Measurements from ENCODE around the gene IPO5.

The IPO5 gene

DNA sequence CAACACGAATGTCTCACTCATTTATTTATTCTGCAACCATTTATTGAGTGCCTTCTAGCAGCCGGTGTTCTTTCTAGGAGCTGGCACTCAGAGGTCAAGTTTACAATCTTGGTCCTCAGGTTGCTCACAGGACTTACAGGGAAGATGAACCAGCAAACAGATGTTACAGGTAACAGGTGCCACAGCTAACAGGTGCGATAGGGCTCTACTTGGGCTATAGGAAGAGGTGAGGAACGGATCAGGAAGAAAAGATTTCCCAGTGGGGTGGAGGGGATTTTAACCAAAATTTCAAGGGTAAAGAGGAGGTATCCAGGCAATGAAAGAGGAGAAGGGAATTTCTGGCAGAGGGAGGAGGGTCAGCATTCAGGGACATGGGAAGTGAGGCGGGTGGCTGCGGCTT lies 102.1 kb downstream of the IPO5 start:
- H3K9ac ChIP-seq (ENCODE audit: low read length), result no peak overlapping the region
- H4K8ac ChIP-seq (ENCODE audit: low read length), result no peak overlapping the region
- no peak overlapping the region for H2AFZ ChIP-seq (ENCODE audit: low read depth, low read length)
- H3K36me3 ChIP-seq (ENCODE audit: control insufficient read depth in 1 of 2, insufficient read depth in 2 of 2, low read depth in 1 of 2, low read length in 2 of 2), result no peaks in the 10 kb centered on the region
- 92% methylated on average over 6 of the region's 6 CpGs for WGBS
- no peak overlapping the region for H3K23ac ChIP-seq (ENCODE audit: low read length in 2 of 2)
- H3K9me3 ChIP-seq (ENCODE audit: control insufficient read depth, low read length), result peaks cover 5% of the 10 kb centered on the region
- H2BK15ac ChIP-seq (ENCODE audit: low read depth, poor library complexity, severe bottlenecking), result no peak overlapping the region
- no peaks in the 10 kb centered on the region for H3K79me1 ChIP-seq (replicated peaks; ENCODE audit: low read length, poor library complexity, severe bottlenecking)
- H2BK120ac ChIP-seq (ENCODE audit: low read depth, low read length), result no peak overlapping the region
- no peak overlapping the region for H2BK5ac ChIP-seq (ENCODE audit: low read depth, low read length, poor library complexity, severe bottlenecking)
- H3K27me3 ChIP-seq (ENCODE audit: control insufficient read depth in 1 of 2, insufficient read depth in 1 of 2, low read length in 2 of 2), result peaks cover 0 to 3% of the 10 kb centered on the region in 2 experiments
- DNase-seq, result no peak
- no peak overlapping the region for H4K91ac ChIP-seq (ENCODE audit: low read length)
- H3K18ac ChIP-seq (ENCODE audit: low read depth in 1 of 2, low read length in 2 of 2), result no peak overlapping the region
- no peak overlapping the region for H3K14ac ChIP-seq (ENCODE audit: low read length in 2 of 2)
- H3K4ac ChIP-seq (ENCODE audit: low read depth in 1 of 2, low read length in 2 of 2), result no peak overlapping the region
- H3K27ac ChIP-seq (ENCODE audit: low read length, poor library complexity, severe bottlenecking), result no peak overlapping the region
- no peak overlapping the region for H2BK12ac ChIP-seq (ENCODE audit: low read length in 2 of 2)
- H3K4me1 ChIP-seq (ENCODE audit: control insufficient read depth, insufficient read depth, low read depth, low read length), result no peaks in the 10 kb centered on the region
- H3K4me2 ChIP-seq (ENCODE audit: low read length, poor library complexity, severe bottlenecking), result no peak overlapping the region
- no peak overlapping the region for H3K4me3 ChIP-seq (ENCODE audit: insufficient read depth in 1 of 2, low read depth in 1 of 2, low read length in 2 of 2)
- no peak overlapping the region for H2AK5ac ChIP-seq (ENCODE audit: low read length, severe bottlenecking)

DNA sequence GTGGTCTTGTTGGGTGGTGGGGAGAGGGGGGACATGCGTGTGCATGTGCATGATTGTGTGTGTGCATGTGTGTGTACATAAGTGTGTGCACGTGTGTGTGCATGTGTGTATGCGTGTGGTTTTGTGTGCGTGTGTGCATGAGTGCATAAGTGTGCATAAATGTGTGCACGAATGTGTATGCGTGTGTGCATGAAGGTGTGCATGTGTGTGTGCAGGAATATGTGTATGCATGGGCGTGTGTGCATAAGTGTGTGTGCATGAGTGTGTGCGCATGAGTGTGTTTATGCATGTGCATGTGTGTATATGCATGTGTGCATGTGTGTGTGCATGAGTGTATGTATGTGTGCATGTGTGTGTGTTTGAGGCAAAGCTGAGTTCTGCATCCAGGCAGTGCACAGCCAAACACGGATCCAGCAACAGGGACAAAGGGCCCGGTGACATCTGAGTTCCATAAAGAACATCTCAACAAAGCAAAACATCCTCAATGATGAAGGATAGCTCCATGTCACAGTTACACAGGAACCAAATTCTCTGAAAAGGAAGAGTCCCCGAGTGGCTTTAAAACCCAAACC lies 103.5 kb downstream of the IPO5 start:
- Histone ChIP-seq H3K23ac (ENCODE audit: low read length in 2 of 2) (no peak overlapping the region), H4K8ac (ENCODE audit: low read length) (no peak overlapping the region), H3K9me3 (ENCODE audit: control insufficient read depth, low read length) (peaks cover 5% of the 10 kb centered on the region), H2BK120ac (ENCODE audit: low read depth, low read length) (no peak overlapping the region), H3K4me3 (ENCODE audit: insufficient read depth in 1 of 2, low read depth in 1 of 2, low read length in 2 of 2) (no peak overlapping the region), H3K36me3 (ENCODE audit: control insufficient read depth in 1 of 2, insufficient read depth in 2 of 2, low read depth in 1 of 2, low read length in 2 of 2) (no peaks in the 10 kb centered on the region), H4K91ac (ENCODE audit: low read length) (no peak overlapping the region), H2BK12ac (ENCODE audit: low read length in 2 of 2) (no peak overlapping the region), H2AFZ (ENCODE audit: low read depth, low read length) (no peak overlapping the region), H2BK5ac (ENCODE audit: low read depth, low read length, poor library complexity, severe bottlenecking) (no peak overlapping the region), H3K18ac (ENCODE audit: low read depth in 1 of 2, low read length in 2 of 2) (no peak overlapping the region), H3K27ac (ENCODE audit: low read length, poor library complexity, severe bottlenecking) (no peak overlapping the region), H2AK5ac (ENCODE audit: low read length, severe bottlenecking) (no peak overlapping the region), H3K4me2 (ENCODE audit: low read length, poor library complexity, severe bottlenecking) (no peak overlapping the region), H3K27me3 (ENCODE audit: control insufficient read depth in 1 of 2, insufficient read depth in 1 of 2, low read length in 2 of 2) (peaks cover 0 to 3% of the 10 kb centered on the region in 2 experiments), H3K9ac (ENCODE audit: low read length) (no peak overlapping the region), H3K14ac (ENCODE audit: low read length in 2 of 2) (peak overlapping the region in 1 of 2 experiments; percentile 86), H2BK15ac (ENCODE audit: low read depth, poor library complexity, severe bottlenecking) (no peak overlapping the region), H3K4ac (ENCODE audit: low read depth in 1 of 2, low read length in 2 of 2) (no peak overlapping the region), H3K4me1 (ENCODE audit: control insufficient read depth, insufficient read depth, low read depth, low read length) (no peaks in the 10 kb centered on the region), H3K79me1 (replicated peaks; ENCODE audit: low read length, poor library complexity, severe bottlenecking) (no peaks in the 10 kb centered on the region)
- DNase-seq, result no peak
- WGBS, result 93% methylated on average over 11 of the region's 11 CpGs

- Histone ChIP-seq H3K9ac (ENCODE audit: low read length) (no peak overlapping the region), H2BK15ac (ENCODE audit: low read depth, poor library complexity, severe bottlenecking) (no peak overlapping the region), H3K4me2 (ENCODE audit: low read length, poor library complexity, severe bottlenecking) (no peak overlapping the region), H3K36me3 (ENCODE audit: control insufficient read depth in 1 of 2, insufficient read depth in 2 of 2, low read depth in 1 of 2, low read length in 2 of 2) (no peaks in the 10 kb centered on the region), H2BK12ac (ENCODE audit: low read length in 2 of 2) (no peak overlapping the region), H4K8ac (ENCODE audit: low read length) (no peak overlapping the region), H3K23ac (ENCODE audit: low read length in 2 of 2) (no peak overlapping the region), H3K9me3 (ENCODE audit: control insufficient read depth, low read length) (no peaks in the 10 kb centered on the region), H3K27me3 (ENCODE audit: control insufficient read depth in 1 of 2, insufficient read depth in 1 of 2, low read length in 2 of 2) (peaks cover 0 to 3% of the 10 kb centered on the region in 2 experiments), H4K91ac (ENCODE audit: low read length) (no peak overlapping the region), H3K4me1 (ENCODE audit: control insufficient read depth, insufficient read depth, low read depth, low read length) (no peaks in the 10 kb centered on the region), H3K79me1 (replicated peaks; ENCODE audit: low read length, poor library complexity, severe bottlenecking) (no peaks in the 10 kb centered on the region), H2AFZ (ENCODE audit: low read depth, low read length) (no peak overlapping the region), H2BK120ac (ENCODE audit: low read depth, low read length) (no peak overlapping the region), H3K4me3 (ENCODE audit: insufficient read depth in 1 of 2, low read depth in 1 of 2, low read length in 2 of 2) (no peak overlapping the region), H2BK5ac (ENCODE audit: low read depth, low read length, poor library complexity, severe bottlenecking) (no peak overlapping the region), H3K18ac (ENCODE audit: low read depth in 1 of 2, low read length in 2 of 2) (peak overlapping the region in 1 of 2 experiments; percentile 34), H3K14ac (ENCODE audit: low read length in 2 of 2) (peak overlapping the region in 1 of 2 experiments; percentile 55), H2AK5ac (ENCODE audit: low read length, severe bottlenecking) (no peak overlapping the region), H3K27ac (ENCODE audit: low read length, poor library complexity, severe bottlenecking) (no peak overlapping the region), H3K4ac (ENCODE audit: low read depth in 1 of 2, low read length in 2 of 2) (no peak overlapping the region)
- no peak for DNase-seq
- WGBS, result 85% methylated on average over 7 of the region's 7 CpGs
These were observed 105.8 kb downstream of the IPO5 start for GRCh38 chr13:98059276-98059675.

GRCh38 chr13:98060282-98060681 lies 106.8 kb downstream of the IPO5 start:
- peak overlapping the region in 1 of 2 experiments; percentile 28 for H3K4ac ChIP-seq (ENCODE audit: low read depth in 1 of 2, low read length in 2 of 2)
- H3K9me3 ChIP-seq (ENCODE audit: control insufficient read depth, low read length), result no peaks in the 10 kb centered on the region
- H3K4me3 ChIP-seq (ENCODE audit: insufficient read depth in 1 of 2, low read depth in 1 of 2, low read length in 2 of 2), result no peak overlapping the region
- H2BK5ac ChIP-seq (ENCODE audit: low read depth, low read length, poor library complexity, severe bottlenecking), result no peak overlapping the region
- H3K23ac ChIP-seq (ENCODE audit: low read length in 2 of 2), result peak overlapping the region in 1 of 2 experiments; percentile 14
- no peaks in the 10 kb centered on the region for H3K4me1 ChIP-seq (ENCODE audit: control insufficient read depth, insufficient read depth, low read depth, low read length)
- DNase-seq, result no peak
- H4K8ac ChIP-seq (ENCODE audit: low read length), result no peak overlapping the region
- no peaks in the 10 kb centered on the region for H3K79me1 ChIP-seq (replicated peaks; ENCODE audit: low read length, poor library complexity, severe bottlenecking)
- no peak overlapping the region for H2BK15ac ChIP-seq (ENCODE audit: low read depth, poor library complexity, severe bottlenecking)
- H3K18ac ChIP-seq (ENCODE audit: low read depth in 1 of 2, low read length in 2 of 2), result no peak overlapping the region
- H2AK5ac ChIP-seq (ENCODE audit: low read length, severe bottlenecking), result no peak overlapping the region
- peaks cover 0 to 3% of the 10 kb centered on the region in 2 experiments for H3K27me3 ChIP-seq (ENCODE audit: control insufficient read depth in 1 of 2, insufficient read depth in 1 of 2, low read length in 2 of 2)
- 92% methylated on average over 3 of the region's 3 CpGs for WGBS
- H2AFZ ChIP-seq (ENCODE audit: low read depth, low read length), result no peak overlapping the region
- no peak overlapping the region for H2BK12ac ChIP-seq (ENCODE audit: low read length in 2 of 2)
- H3K9ac ChIP-seq (ENCODE audit: low read length), result no peak overlapping the region
- H3K14ac ChIP-seq (ENCODE audit: low read length in 2 of 2), result no peak overlapping the region
- H4K91ac ChIP-seq (ENCODE audit: low read length), result no peak overlapping the region
- no peaks in the 10 kb centered on the region for H3K36me3 ChIP-seq (ENCODE audit: control insufficient read depth in 1 of 2, insufficient read depth in 2 of 2, low read depth in 1 of 2, low read length in 2 of 2)
- no peak overlapping the region for H3K27ac ChIP-seq (ENCODE audit: low read length, poor library complexity, severe bottlenecking)
- H2BK120ac ChIP-seq (ENCODE audit: low read depth, low read length), result no peak overlapping the region
- H3K4me2 ChIP-seq (ENCODE audit: low read length, poor library complexity, severe bottlenecking), result no peak overlapping the region

Measured in mesenchymal stem cell (in vitro differentiated cells and primary cell).